AG09319 (cell line): ENCODE data around the gene HSPA5.

Source experiments
- DNase-seq: peaks from one replicate; pipeline ENCODE4 v3.0.0-alpha.2; 2010; ENCODE audit warnings: low read depth; ENCODE audit errors: extremely low read depth
- CTCF ChIP-seq: IDR thresholded peaks from 2 replicates; pipeline ENCODE4 v1.5.1; 2011; ENCODE audit warnings: low read depth, mild to moderate bottlenecking, inconsistent platforms, low read length, moderate library complexity

HSPA5 gene

GRCh38 chr9:125190361-125190801 is 50.8 kb downstream of the HSPA5 start:
- TF ChIP-seq CTCF = no peak
- no peak for DNase-seq

GRCh38 chr9:125189361-125190289 is 51.5 kb downstream of the HSPA5 start, which contains the start of gene PPP6C:
TSS of gene PPP6C (minus strand) at chr9:125189803. CDS start at chr9:125189718, 85 bp downstream.
- peak; percentile 90 for DNase-seq

GRCh38 chr9:125189011-125189360 is 52.2 kb downstream of the HSPA5 start:
- DNase-seq = no peak
- no peak for TF ChIP-seq CTCF

More at GRCh38 chr9:125189361-125190289, 51.5 kb downstream of the HSPA5 start, which contains the start of gene PPP6C:
- TF ChIP-seq CTCF = peak; percentile 72
